BLaER1 (cell line): ENCODE results near the gene MSRB3.
A peak's percentile ranks its signal among the peaks of the same experiment; 100 is the strongest.

ENCODE experiments used
- H3K27ac ChIP-seq: shearing (Covaris generic); formaldehyde crosslinking; 2 replicates; pipeline ENCODE4 v1.8.1; 2022
- H3K27me3 ChIP-seq: shearing (Covaris generic); formaldehyde crosslinking; 2 replicates; pipeline ENCODE4 v1.8.1; 2022
- H3K36me3 ChIP-seq: shearing (Covaris generic); formaldehyde crosslinking; 2 replicates; pipeline ENCODE4 v1.8.1; 2022
- H3K4me1 ChIP-seq: shearing (Covaris generic); formaldehyde crosslinking; 2 replicates; pipeline ENCODE4 v1.8.1; 2022
- H3K4me2 ChIP-seq: shearing (Covaris generic); formaldehyde crosslinking; 2 replicates; pipeline ENCODE4 v1.8.1; 2022
- H3K4me3 ChIP-seq: shearing (Covaris generic); formaldehyde crosslinking; 2 replicates; pipeline ENCODE4 v1.8.1; 2022
- H3K9ac ChIP-seq: shearing (Covaris generic); formaldehyde crosslinking; 2 replicates; pipeline ENCODE4 v1.8.1; 2022
- H3K9me3 ChIP-seq: shearing (Covaris generic); formaldehyde crosslinking; 2 replicates; pipeline ENCODE4 v1.8.1; 2022
- H4K20me1 ChIP-seq: shearing (Covaris generic); formaldehyde crosslinking; 2 replicates; pipeline ENCODE4 v1.8.1; 2022
- Cebpa-rat ChIP-seq: shearing (Covaris generic); IDR thresholded peaks from 2 replicates; pipeline ENCODE4 v1.8.1; 2022

MSRB3 gene

DNA sequence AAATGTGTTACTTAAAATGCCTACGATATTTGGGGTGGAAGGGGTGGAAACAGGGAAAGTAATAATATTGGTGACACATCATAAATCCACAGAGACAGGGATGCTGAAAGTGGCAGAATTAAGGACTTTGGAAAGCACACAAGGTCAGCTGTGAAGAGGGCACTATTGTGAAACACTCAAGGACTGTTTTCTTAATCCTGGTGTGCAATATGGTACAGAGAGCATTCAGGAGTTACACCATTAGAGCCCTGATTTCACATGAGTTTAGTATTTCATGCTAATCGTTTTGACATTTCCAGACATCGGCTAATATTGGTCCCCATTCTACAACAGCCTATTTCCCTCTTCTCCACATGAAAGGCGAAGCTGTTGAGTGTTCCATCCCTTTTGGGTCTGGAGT is 219.2 kb downstream of the MSRB3 start:
- Histone ChIP-seq H3K9me3 (no peaks in the 10 kb centered on the region), H3K4me1 (peaks cover 48% of the 10 kb centered on the region), H3K4me2 (no peak overlapping the region), H3K9ac (no peak overlapping the region), H3K36me3 (no peaks in the 10 kb centered on the region), H3K27me3 (no peaks in the 10 kb centered on the region), H3K27ac (no peak overlapping the region), H4K20me1 (no peaks in the 10 kb centered on the region), H3K4me3 (no peak overlapping the region)
- TF ChIP-seq Cebpa-rat = no peak

DNA sequence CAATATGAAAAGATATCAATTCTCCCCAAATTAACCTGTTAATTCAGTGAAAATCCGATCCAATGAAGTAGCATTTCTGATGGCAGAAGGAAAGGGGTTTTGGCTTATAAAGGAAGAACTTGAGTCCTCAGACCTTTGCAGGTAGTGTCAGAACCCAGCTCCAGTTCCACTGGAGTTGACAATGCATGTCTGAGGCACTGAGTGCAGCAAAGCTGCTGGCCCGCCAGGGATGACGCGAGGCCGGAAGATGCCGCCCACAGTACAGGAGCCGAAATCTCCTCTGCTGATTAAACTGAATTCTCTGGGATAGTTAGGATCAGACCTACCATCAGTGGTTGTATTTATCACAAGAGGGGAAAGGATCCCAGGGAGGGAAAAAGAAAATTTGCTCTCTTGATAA is 220.7 kb downstream of the MSRB3 start:
- H3K4me1 ChIP-seq = peaks cover 33% of the 10 kb centered on the region
- H3K9me3 ChIP-seq = no peaks in the 10 kb centered on the region
- TF ChIP-seq Cebpa-rat = no peak
- H3K36me3 ChIP-seq = no peaks in the 10 kb centered on the region
- H4K20me1 ChIP-seq = no peaks in the 10 kb centered on the region
- no peak overlapping the region for H3K4me3 ChIP-seq
- H3K27ac ChIP-seq = no peak overlapping the region
- H3K9ac ChIP-seq = no peak overlapping the region
- no peaks in the 10 kb centered on the region for H3K27me3 ChIP-seq
- no peak overlapping the region for H3K4me2 ChIP-seq

DNA sequence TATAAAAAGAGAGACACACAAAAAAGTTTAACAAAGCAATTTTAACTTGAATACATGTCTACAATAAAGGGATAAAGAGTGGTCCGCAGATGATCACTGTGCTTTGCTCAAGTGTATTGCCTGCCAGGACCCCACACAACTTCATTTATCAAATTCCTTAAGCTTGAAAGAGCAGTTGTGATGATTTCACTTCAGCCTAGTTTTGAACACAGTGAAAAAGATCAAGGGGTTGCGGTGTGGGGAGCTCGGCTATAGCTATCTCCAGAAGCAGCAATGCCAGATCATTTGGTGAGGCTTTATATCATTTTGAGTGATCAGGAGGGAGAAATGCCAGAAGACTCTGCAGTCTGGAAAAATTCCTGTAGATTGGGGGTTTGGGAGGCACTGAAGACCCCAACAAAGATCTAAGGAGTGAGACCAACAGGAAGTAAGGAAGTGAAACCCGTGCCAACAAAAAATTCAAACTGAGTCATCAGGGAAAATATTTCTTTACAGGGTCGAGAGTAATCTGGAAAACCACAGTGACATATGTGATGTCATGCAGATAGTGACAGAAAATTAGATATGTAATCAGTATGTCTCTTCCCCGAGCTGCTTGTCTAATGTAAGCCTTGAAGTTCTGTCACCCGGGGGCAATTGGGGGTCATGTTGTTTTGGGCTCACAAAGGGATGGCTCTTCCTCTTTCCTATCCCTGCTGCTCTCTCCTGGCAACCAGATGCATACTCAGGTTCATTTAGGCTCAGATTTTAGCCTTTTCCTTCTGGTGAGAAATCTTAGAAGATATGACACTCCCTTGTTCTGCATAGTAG is 221.8 kb downstream of the MSRB3 start:
- Histone ChIP-seq H3K27ac (no peak overlapping the region), H3K36me3 (no peaks in the 10 kb centered on the region), H3K4me3 (no peak overlapping the region), H3K4me2 (no peak overlapping the region), H3K27me3 (no peaks in the 10 kb centered on the region), H4K20me1 (no peaks in the 10 kb centered on the region), H3K4me1 (peaks cover 22% of the 10 kb centered on the region), H3K9me3 (no peaks in the 10 kb centered on the region), H3K9ac (no peak overlapping the region)
- no peak for TF ChIP-seq Cebpa-rat

DNA sequence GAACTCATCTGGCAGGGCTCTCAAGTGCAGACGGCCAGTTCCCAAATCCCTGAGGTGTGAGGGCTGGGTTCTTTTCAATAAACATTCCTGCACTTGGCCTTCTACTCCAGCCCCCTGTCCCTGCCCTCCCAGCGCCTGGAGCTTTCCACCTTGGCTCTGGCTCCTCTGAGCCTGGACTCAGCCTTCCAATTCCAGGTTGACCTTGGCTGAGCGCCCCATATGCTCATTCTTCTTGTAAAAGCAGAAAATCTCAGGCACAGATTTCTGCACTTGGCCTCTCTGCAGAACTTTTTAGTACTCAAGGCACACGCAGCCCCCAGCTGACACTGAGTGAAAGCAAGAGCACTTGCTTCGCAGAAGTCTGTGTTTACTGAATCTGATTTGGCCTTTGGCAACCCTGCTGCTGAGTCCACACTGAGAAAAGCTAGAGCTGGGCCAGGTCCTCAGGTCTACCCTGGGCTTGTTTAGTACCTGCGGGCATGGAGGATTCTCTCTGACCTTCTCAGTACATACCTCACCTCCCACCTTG is 222.7 kb downstream of the MSRB3 start:
- Histone ChIP-seq H3K4me1 (peaks cover 22% of the 10 kb centered on the region), H3K27ac (no peak overlapping the region), H3K4me2 (no peak overlapping the region), H4K20me1 (no peaks in the 10 kb centered on the region), H3K4me3 (no peak overlapping the region), H3K9ac (no peak overlapping the region), H3K9me3 (no peaks in the 10 kb centered on the region), H3K36me3 (no peaks in the 10 kb centered on the region), H3K27me3 (no peaks in the 10 kb centered on the region)
- TF ChIP-seq Cebpa-rat = no peak

DNA sequence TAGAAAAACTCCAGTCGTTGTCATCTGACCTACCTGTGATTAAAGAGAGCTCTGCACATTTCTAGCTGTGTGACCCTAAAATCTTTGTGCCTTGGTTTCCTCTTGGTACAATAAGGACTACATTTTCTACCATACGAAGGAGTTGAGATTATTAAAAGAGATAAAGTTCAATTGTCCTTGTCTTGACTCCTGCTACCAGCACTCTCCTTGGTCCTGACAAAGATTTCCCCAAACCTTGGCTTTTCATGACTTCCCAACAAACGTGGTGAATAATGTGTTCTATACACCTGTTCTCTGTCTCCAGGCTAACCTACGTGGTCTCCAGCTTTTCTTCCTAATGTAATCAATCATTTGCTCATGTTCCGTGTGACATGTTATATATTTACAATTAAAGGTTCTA is 223.5 kb downstream of the MSRB3 start:
- TF ChIP-seq Cebpa-rat = no peak
- no peak overlapping the region for H3K27ac ChIP-seq
- H3K9me3 ChIP-seq = no peaks in the 10 kb centered on the region
- H4K20me1 ChIP-seq = no peaks in the 10 kb centered on the region
- H3K27me3 ChIP-seq = no peaks in the 10 kb centered on the region
- H3K4me1 ChIP-seq = peaks cover 15% of the 10 kb centered on the region
- no peak overlapping the region for H3K4me3 ChIP-seq
- H3K36me3 ChIP-seq = no peaks in the 10 kb centered on the region
- no peak overlapping the region for H3K9ac ChIP-seq
- H3K4me2 ChIP-seq = no peak overlapping the region

DNA sequence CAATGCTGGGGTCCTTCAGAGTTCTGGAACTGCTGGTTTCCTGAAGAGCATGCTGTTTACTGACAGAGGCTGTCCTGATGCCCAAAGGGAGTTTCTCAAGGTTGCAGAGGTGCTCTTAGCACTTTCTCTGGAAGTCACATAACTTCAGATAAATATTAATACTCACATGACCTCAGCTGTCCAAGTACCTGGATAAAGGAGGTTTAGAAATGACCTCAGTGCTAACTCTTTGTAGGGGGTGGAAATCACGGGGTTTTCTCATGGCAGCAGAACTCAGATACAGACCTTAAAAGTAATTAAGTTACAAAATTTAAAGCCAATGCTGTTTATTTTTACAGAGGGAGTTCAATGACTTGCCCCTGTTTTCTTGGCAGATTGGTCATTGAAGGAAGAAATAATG is 225.9 kb downstream of the MSRB3 start:
- H3K27ac ChIP-seq = no peak overlapping the region
- peaks cover 15% of the 10 kb centered on the region for H3K4me1 ChIP-seq
- H3K9me3 ChIP-seq = no peaks in the 10 kb centered on the region
- H3K4me2 ChIP-seq = no peak overlapping the region
- no peak for TF ChIP-seq Cebpa-rat
- no peak overlapping the region for H3K4me3 ChIP-seq
- no peaks in the 10 kb centered on the region for H4K20me1 ChIP-seq
- H3K27me3 ChIP-seq = no peaks in the 10 kb centered on the region
- H3K36me3 ChIP-seq = no peaks in the 10 kb centered on the region
- H3K9ac ChIP-seq = no peak overlapping the region

DNA sequence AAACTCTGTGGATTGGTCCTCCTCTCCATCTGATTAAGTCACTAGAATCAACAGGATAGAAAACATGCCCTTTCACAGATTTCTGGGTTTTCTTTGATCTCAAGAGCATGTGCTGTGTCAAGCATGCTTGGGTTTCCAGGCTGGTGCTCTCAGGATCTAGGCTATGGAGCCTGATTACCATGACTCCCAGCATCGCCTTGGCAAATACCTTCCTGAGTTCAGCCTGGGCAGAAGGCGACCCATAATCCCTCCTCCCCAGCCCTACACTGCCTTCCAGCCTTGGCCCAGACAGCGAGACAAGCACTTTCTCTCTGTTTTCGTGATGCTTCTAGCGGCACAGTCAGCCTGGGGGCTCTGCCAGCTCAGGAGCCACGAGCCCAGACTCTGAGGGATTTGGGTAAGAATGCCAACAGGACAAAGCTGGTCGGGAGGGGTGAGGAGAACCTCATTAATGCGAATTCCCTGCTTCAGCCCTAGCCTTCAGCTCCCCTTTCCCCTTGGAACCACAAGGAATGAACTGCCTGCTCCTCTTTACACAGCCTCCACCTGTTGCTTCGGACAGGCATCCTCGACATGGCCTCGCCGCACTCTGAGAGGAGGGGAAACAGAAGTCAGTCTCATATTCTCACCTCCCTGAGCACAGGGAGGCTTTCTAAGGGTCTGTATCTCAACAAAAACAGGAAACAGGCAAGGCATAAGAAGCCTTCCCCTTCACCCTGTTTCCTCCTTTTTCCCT is 227.1 kb downstream of the MSRB3 start:
- H3K27me3 ChIP-seq = no peaks in the 10 kb centered on the region
- no peaks in the 10 kb centered on the region for H4K20me1 ChIP-seq
- TF ChIP-seq Cebpa-rat = no peak
- peaks cover 11% of the 10 kb centered on the region for H3K4me1 ChIP-seq
- no peak overlapping the region for H3K9ac ChIP-seq
- 0 out of 2 replicates have a peak overlapping the region, but pooled peaks have one; percentile 7 for H3K4me2 ChIP-seq
- no peaks in the 10 kb centered on the region for H3K9me3 ChIP-seq
- no peak overlapping the region for H3K27ac ChIP-seq
- no peaks in the 10 kb centered on the region for H3K36me3 ChIP-seq
- no peak overlapping the region for H3K4me3 ChIP-seq

DNA sequence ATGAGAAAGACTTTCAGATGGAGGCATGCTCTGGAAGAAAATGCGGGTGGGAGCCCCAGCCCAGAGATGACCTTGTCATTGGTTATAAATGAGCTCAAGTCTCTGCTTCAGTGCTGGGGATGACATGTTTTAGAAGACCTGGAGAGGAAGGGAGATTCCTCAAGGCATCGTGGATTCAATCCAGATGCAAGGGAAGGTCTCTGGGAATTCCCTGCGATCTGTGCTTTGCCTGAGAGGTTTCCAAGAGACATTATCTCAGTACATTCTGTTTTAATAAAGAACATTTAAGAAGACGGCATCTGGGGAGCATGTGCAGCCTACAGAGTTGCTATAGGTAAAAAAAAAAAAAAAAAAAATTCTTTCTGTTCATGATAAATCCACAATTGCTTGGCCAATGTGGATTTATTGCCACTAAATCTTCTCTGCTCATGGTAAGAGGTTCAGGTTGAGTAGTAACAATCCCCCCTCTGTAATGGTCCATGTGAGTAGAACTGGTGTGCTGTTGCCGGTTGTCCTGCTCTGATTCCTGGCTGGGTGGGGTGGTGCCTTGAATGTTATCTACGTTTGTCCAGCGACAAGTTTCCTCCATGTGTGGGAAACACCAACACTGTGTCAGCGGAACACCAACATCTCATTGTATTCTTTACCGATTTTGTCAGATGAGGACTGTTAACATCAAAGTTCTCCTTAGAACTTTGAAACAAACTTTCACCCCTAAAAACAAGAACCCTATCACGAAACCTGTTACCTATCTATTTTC is 230.0 kb downstream of the MSRB3 start:
- H3K4me1 ChIP-seq = peaks cover 9% of the 10 kb centered on the region
- TF ChIP-seq Cebpa-rat = no peak
- no peak overlapping the region for H3K4me2 ChIP-seq
- no peaks in the 10 kb centered on the region for H3K36me3 ChIP-seq
- H3K4me3 ChIP-seq = no peak overlapping the region
- no peaks in the 10 kb centered on the region for H3K9me3 ChIP-seq
- no peaks in the 10 kb centered on the region for H4K20me1 ChIP-seq
- H3K27me3 ChIP-seq = no peaks in the 10 kb centered on the region
- H3K27ac ChIP-seq = no peak overlapping the region
- H3K9ac ChIP-seq = no peak overlapping the region

DNA sequence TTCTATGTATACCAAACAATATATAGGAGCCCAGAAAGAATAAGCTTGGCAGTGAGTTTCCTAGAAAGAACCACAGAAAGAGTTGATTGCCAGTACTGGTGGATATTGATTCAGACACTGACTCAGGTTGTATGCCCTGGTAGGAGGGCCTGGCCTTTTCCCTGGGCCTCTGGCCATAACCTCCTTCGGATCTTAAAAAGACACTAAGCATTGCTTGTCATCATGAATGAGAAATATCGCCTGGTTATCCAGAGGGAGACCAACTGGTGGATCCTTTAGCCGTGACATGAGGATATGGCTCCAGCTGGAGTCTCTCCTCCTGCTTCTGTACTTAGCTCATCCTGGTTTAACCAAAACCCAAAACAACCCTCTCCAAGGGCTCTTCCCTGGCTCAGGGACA is 231.5 kb downstream of the MSRB3 start:
- Histone ChIP-seq H3K4me1 (peaks cover 9% of the 10 kb centered on the region), H3K9ac (no peak overlapping the region), H3K27ac (no peak overlapping the region), H3K9me3 (no peaks in the 10 kb centered on the region), H4K20me1 (no peaks in the 10 kb centered on the region), H3K4me2 (no peak overlapping the region), H3K4me3 (no peak overlapping the region), H3K36me3 (no peaks in the 10 kb centered on the region), H3K27me3 (no peaks in the 10 kb centered on the region)
- no peak for TF ChIP-seq Cebpa-rat
